Ovary (tissue), 3 donors: ENCODE data around the gene ITGB6.

Experiments used
- EP300 ChIP-seq: sonication (generic); formaldehyde crosslinking; IDR thresholded peaks from one replicate; pipeline ENCODE4 v1.6.1; 2017; ENCODE audit warnings: antibody characterized with exemption
- TF ChIP-seq, protein P1 (sequence below), 3 donors: fragments of 450-650 bp in 2 of 3; fragments of 200-600 bp in 1 of 3; IDR thresholded peaks; one replicate each; pipeline versions ENCODE4 v1.5.1 to v1.8.0; 2016 to 2022; ENCODE audit warnings: antibody characterized with exemption in 3 of 3, mild to moderate bottlenecking in 1 of 3
- donor health status: DM: no; HTN: no; CAD: no.

DNA sequence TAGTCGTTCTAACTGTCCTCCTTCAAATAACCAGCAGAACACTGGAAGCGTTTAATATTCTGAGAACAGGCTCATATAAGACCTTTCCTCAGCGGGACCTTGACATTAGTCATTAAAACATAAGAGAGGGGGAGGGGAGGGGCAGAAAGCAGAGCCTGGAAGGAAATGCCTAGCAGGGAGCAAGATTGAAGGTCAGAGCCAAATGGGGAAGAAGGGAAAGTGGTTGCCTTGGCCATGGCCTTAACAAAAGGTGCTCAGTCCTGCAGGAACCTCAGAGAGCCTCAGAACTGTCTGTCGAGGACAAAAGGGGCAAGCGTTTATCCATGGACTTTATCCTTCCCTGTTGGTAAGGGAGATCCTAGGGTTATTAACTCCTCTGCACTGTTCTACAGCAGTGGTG, 136.8 kb downstream of the ITGB6 start:
- TF ChIP-seq, protein P1, sequence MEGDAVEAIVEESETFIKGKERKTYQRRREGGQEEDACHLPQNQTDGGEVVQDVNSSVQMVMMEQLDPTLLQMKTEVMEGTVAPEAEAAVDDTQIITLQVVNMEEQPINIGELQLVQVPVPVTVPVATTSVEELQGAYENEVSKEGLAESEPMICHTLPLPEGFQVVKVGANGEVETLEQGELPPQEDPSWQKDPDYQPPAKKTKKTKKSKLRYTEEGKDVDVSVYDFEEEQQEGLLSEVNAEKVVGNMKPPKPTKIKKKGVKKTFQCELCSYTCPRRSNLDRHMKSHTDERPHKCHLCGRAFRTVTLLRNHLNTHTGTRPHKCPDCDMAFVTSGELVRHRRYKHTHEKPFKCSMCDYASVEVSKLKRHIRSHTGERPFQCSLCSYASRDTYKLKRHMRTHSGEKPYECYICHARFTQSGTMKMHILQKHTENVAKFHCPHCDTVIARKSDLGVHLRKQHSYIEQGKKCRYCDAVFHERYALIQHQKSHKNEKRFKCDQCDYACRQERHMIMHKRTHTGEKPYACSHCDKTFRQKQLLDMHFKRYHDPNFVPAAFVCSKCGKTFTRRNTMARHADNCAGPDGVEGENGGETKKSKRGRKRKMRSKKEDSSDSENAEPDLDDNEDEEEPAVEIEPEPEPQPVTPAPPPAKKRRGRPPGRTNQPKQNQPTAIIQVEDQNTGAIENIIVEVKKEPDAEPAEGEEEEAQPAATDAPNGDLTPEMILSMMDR (IDR thresholded peaks at IDR 0.05): no peak
- TF ChIP-seq EP300: no peak
